Measurements from ENCODE around the gene CCDC178.
"Not testable (repeated sequence)": the region's sequence is repeated elsewhere in the genome, so short reads cannot be mapped to it uniquely, and the experiment has no call there.

CCDC178 gene

DNA sequence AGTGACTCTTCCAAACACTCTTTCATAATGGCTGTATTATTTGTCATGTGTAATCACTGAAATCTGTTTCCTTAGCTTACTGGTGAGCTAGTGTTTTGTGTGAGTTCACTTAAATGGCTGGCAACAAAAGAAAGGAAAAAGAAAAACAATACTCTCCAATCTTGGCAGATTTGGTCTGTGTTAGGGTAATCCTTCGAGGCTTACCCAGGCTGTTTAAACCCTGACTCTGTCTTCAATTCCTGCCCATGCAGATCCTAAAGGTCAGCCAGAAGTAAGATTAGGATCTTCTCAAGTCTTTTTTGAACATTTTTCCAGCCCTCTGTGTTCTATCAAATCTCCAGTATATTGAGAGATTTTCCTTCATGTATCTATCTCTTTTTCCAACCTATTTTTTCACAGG is 85.3 kb downstream of the CCDC178 start:
- no peaks in the 10 kb centered on the region for H3K27me3 ChIP-seq (ENCODE audit: low read length)
- H3K79me2 ChIP-seq (ENCODE audit: insufficient read depth, low read length) = no peaks in the 10 kb centered on the region
- TF ChIP-seq EZH2phosphoT487 (conservative IDR thresholded peaks at IDR 0.05; ENCODE audit: low read length) = no peak
- TF ChIP-seq, protein P1, sequence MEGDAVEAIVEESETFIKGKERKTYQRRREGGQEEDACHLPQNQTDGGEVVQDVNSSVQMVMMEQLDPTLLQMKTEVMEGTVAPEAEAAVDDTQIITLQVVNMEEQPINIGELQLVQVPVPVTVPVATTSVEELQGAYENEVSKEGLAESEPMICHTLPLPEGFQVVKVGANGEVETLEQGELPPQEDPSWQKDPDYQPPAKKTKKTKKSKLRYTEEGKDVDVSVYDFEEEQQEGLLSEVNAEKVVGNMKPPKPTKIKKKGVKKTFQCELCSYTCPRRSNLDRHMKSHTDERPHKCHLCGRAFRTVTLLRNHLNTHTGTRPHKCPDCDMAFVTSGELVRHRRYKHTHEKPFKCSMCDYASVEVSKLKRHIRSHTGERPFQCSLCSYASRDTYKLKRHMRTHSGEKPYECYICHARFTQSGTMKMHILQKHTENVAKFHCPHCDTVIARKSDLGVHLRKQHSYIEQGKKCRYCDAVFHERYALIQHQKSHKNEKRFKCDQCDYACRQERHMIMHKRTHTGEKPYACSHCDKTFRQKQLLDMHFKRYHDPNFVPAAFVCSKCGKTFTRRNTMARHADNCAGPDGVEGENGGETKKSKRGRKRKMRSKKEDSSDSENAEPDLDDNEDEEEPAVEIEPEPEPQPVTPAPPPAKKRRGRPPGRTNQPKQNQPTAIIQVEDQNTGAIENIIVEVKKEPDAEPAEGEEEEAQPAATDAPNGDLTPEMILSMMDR (IDR thresholded peaks at IDR 0.05; ENCODE audit: insufficient read depth, low read length, poor library complexity, severe bottlenecking) = no peak
- no peak overlapping the region for H3K9ac ChIP-seq (ENCODE audit: low read length)
- H3F3A ChIP-seq (ENCODE audit: insufficient read depth) = no peaks in the 10 kb centered on the region
- H3K27ac ChIP-seq (ENCODE audit: low read depth, low read length) = no peak overlapping the region
- no peak overlapping the region for H2AFZ ChIP-seq (ENCODE audit: low read depth, low read length, severe bottlenecking)
- H3K4me3 ChIP-seq (ENCODE audit: insufficient read depth, low read length, poor library complexity, severe bottlenecking) = no peak overlapping the region
- no peaks in the 10 kb centered on the region for H4K20me1 ChIP-seq (ENCODE audit: low read depth, low read length)
- no peaks in the 10 kb centered on the region for H3K9me3 ChIP-seq (ENCODE audit: insufficient read depth, low read length)
- H3K4me2 ChIP-seq (ENCODE audit: low read depth, low read length, poor library complexity, severe bottlenecking) = no peak overlapping the region
- no peaks in the 10 kb centered on the region for H3K36me3 ChIP-seq (ENCODE audit: low read length)
- no peaks in the 10 kb centered on the region for H3K9me2 ChIP-seq (replicated peaks; ENCODE audit: insufficient read depth, low read length)

DNA sequence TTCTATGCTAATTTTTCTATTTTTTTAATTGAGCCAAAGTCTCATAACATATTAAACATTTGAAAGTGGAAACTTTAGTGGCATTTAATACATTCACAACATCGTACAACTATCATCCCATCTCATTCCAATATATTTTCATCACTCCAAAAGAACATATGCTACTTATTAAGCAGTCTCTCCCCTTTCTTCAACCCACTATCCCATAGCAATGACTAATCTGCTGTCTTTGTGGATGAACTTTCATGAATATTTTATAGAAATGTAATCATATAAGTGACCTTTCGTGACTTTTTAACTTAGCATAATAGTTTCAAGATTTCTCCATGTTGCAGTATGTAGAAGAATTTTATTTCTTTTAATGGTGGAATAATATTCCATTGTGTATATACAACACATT is 90.3 kb downstream of the CCDC178 start:
- Histone ChIP-seq H2AFZ (ENCODE audit: low read depth, low read length, severe bottlenecking) (no peak overlapping the region), H3K27ac (ENCODE audit: low read depth, low read length) (no peak overlapping the region), H3K9me3 (ENCODE audit: insufficient read depth, low read length) (no peaks in the 10 kb centered on the region), H3K36me3 (ENCODE audit: low read length) (no peaks in the 10 kb centered on the region; the same call in 1 of the 2 replicates), H3K9ac (ENCODE audit: low read length) (no peak overlapping the region), H3K4me3 (ENCODE audit: insufficient read depth, low read length, poor library complexity, severe bottlenecking) (no peak overlapping the region), H3K4me2 (ENCODE audit: low read depth, low read length, poor library complexity, severe bottlenecking) (no peak overlapping the region), H3K79me2 (ENCODE audit: insufficient read depth, low read length) (no peaks in the 10 kb centered on the region), H3K27me3 (ENCODE audit: low read length) (no peaks in the 10 kb centered on the region), H4K20me1 (ENCODE audit: low read depth, low read length) (no peaks in the 10 kb centered on the region; the same call in 1 of the 2 replicates), H3F3A (ENCODE audit: insufficient read depth) (no peaks in the 10 kb centered on the region), H3K9me2 (replicated peaks; ENCODE audit: insufficient read depth, low read length) (no peaks in the 10 kb centered on the region)
- TF ChIP-seq, protein P1 (IDR thresholded peaks at IDR 0.05; ENCODE audit: insufficient read depth, low read length, poor library complexity, severe bottlenecking) = no peak
- no peak for TF ChIP-seq EZH2phosphoT487 (conservative IDR thresholded peaks at IDR 0.05; ENCODE audit: low read length)

DNA sequence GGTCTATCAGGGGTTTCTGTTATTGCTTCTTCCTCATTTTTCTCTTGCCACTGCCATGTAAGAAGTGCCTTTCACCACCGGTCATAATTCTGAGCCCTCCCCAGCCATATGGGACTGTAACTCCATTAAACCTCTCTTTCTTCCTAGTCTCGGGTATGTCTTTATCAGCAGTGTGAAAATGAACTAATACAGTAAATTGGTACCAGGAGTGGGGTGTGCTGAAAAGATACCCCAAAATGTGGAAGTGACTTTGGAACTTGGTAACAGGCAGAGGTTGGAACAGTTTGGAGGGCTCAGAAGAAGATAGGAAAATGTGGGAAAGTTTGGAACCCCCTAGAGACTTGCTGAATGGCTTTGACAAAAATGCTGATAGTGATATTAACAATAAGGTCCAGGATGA is 100.8 kb downstream of the CCDC178 start:
- not testable (repeated sequence) for H3K36me3 ChIP-seq (ENCODE audit: low read length); H3K4me2 ChIP-seq (ENCODE audit: low read depth, low read length, poor library complexity, severe bottlenecking); H3K79me2 ChIP-seq (ENCODE audit: insufficient read depth, low read length); H3K27ac ChIP-seq (ENCODE audit: low read depth, low read length); H2AFZ ChIP-seq (ENCODE audit: low read depth, low read length, severe bottlenecking); H3K27me3 ChIP-seq (ENCODE audit: low read length); H3F3A ChIP-seq (ENCODE audit: insufficient read depth); H3K9me3 ChIP-seq (ENCODE audit: insufficient read depth, low read length); H4K20me1 ChIP-seq (ENCODE audit: low read depth, low read length); H3K9me2 ChIP-seq (replicated peaks; ENCODE audit: insufficient read depth, low read length); H3K4me3 ChIP-seq (ENCODE audit: insufficient read depth, low read length, poor library complexity, severe bottlenecking); H3K9ac ChIP-seq (ENCODE audit: low read length)

DNA sequence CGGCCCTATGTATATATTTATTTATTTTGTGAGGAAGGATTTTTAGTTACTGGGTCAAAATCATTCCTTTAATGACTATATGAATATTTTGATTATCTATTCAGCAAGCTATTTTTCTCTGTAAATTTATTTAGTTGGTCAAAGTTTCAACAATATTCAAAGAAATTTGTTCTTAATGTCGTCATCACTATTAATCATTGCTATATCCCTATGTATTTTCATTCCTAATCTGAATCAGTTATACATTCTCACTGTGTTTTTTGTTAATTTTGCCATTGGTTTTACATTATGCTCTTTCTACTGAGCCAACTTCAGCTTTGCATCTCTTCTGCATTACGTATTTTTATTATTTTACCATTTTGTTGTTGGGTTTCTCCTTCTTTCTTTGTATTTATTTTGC is 105.7 kb downstream of the CCDC178 start:
- H3K9me3 ChIP-seq (ENCODE audit: insufficient read depth, low read length) = no peaks in the 10 kb centered on the region
- H3K36me3 ChIP-seq (ENCODE audit: low read length) = no peaks in the 10 kb centered on the region
- no peak overlapping the region for H2AFZ ChIP-seq (ENCODE audit: low read depth, low read length, severe bottlenecking)
- no peaks in the 10 kb centered on the region for H3K27me3 ChIP-seq (ENCODE audit: low read length)
- no peak overlapping the region for H3K4me3 ChIP-seq (ENCODE audit: insufficient read depth, low read length, poor library complexity, severe bottlenecking)
- TF ChIP-seq, protein P1 (IDR thresholded peaks at IDR 0.05; ENCODE audit: insufficient read depth, low read length, poor library complexity, severe bottlenecking) = no peak
- H3K9me2 ChIP-seq (replicated peaks; ENCODE audit: insufficient read depth, low read length) = no peaks in the 10 kb centered on the region
- H4K20me1 ChIP-seq (ENCODE audit: low read depth, low read length) = no peaks in the 10 kb centered on the region
- no peaks in the 10 kb centered on the region for H3F3A ChIP-seq (ENCODE audit: insufficient read depth)
- H3K4me2 ChIP-seq (ENCODE audit: low read depth, low read length, poor library complexity, severe bottlenecking) = no peak overlapping the region
- H3K79me2 ChIP-seq (ENCODE audit: insufficient read depth, low read length) = no peaks in the 10 kb centered on the region
- H3K27ac ChIP-seq (ENCODE audit: low read depth, low read length) = no peak overlapping the region
- no peak overlapping the region for H3K9ac ChIP-seq (ENCODE audit: low read length)

Data from SU-DHL-6 (cell line).